ENCODE data around the gene SKOR2. TPM values are rescaled to one million over a fixed set of nuclear protein-coding genes. Genes with fewer than 3 reads are reported as not detected.

SKOR2 gene, protein sequence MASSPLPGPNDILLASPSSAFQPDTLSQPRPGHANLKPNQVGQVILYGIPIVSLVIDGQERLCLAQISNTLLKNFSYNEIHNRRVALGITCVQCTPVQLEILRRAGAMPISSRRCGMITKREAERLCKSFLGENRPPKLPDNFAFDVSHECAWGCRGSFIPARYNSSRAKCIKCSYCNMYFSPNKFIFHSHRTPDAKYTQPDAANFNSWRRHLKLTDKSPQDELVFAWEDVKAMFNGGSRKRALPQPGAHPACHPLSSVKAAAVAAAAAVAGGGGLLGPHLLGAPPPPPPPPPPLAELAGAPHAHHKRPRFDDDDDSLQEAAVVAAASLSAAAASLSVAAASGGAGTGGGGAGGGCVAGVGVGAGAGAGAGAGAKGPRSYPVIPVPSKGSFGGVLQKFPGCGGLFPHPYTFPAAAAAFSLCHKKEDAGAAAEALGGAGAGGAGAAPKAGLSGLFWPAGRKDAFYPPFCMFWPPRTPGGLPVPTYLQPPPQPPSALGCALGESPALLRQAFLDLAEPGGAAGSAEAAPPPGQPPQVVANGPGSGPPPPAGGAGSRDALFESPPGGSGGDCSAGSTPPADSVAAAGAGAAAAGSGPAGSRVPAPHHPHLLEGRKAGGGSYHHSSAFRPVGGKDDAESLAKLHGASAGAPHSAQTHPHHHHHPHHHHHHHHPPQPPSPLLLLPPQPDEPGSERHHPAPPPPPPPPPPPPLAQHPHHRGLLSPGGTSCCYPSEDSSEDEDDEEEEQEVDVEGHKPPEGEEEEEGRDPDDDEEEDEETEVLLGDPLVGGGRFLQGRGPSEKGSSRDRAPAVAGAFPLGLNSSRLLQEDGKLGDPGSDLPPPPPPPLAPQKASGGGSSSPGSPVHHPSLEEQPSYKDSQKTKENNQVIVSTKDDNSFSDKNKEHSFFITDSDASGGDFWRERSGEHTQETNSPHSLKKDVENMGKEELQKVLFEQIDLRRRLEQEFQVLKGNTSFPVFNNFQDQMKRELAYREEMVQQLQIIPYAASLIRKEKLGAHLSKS
- total RNA-seq (2014; rRNA removed; shearing (Covaris generic)): not detected in 2 replicates
- not detected in 2 replicates for polyA plus RNA-seq (2015; cell fraction: cytosol; rRNA removed)
- polyA plus RNA-seq (2015; cell fraction: nucleus; rRNA removed): not detected in 2 replicates

DNA sequence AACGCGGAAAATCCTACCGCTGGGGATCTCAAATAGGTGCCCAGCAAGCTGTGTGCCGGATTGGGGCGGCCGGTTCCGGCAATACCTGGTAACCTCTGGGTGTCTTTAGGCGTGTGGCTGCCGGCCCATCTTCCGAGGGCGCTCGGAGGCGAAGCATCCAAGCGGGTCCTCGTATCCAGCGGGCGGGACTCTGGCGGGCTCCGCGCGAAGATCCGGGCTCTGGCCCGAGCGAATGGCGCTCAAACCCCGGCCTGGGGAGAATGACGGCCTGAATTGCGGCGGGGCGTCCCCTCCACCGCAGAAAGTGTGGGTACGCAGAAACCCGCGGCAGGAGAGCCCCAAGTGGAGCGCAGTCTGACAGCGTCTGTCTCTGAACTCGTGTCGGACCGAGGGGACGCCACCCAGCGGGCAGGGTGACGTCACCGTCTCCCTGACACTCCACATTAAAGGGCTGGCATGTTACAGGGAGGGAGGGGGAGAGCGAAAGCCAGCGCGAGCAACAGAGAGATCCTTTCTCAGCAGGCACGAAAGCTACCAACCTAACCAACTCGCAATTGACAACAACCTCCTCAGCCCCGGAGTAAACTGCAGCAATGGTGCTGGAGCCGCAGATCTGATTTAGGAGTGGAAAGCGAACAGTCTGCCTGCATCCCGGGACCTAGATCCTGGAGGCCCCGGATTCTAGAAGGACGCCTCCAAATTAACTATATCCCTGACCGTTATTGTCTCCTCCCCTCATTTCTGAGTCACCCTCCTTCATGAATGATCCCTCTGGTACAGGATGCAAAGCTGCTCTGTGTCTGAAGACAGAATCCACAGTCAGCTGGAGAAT lies at the start of gene SKOR2:
TSS of gene SKOR2 (minus strand) at position 372 of the 832 bp plus-strand sequence. CDS start 2,477 bp downstream, outside the sequence.
- DNase-seq (ENCODE audit: low read depth, low spot score): no peak

DNA sequence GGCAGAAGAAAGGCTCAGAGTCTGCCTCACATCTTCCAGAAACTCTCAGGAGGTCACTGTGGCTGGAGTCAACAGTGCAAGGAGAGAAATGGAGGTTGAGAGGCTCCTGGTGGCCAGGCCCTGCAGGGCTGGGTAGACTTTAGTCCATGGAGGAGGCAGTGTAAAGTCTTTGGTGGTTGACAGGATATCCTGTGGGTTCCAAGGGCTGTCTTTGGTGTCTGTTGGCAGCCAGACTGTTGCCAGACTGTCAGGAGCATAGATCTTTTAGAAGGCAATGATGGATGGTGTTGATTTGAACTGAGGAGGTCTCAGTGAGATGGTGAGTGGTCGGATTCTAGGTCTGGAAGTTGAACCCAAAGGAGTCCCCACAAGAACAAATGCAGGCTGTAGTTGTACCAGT lies 45.0 kb upstream of the SKOR2 start:
- in situ Hi-C loops (cut with HindIII; ENCODE audit: low pct_unique_long_range_greater_than_20kb, low sequenced_read_pairs): no loop called here
- DNase-seq (ENCODE audit: low read depth, low spot score): no peak

More for the DNA sequence above, at the start of gene SKOR2:
- in situ Hi-C loops (cut with HindIII; ENCODE audit: low pct_unique_long_range_greater_than_20kb, low sequenced_read_pairs): no loop called here

DNA sequence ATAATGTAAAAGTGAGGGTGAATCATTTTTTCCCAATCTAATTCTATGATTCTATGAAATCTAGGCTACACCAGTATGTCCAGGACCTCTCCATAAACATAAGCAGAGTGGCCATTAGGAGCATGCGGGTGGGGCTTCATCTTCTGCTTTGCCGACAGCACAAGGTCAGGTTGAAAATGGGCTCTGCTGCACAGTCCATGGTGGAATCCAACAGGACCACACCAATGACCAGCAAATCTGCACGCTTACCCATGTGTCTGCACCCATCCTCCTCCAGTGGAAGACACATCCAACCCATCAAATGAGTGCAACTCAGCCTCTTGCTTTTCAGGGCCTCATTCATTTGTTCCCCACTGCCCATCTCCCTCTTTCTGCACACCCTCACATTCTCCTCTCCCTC lies 43.3 kb upstream of the SKOR2 start:
- in situ Hi-C loops (cut with HindIII; ENCODE audit: low pct_unique_long_range_greater_than_20kb, low sequenced_read_pairs): no loop called here
- DNase-seq (ENCODE audit: low read depth, low spot score): no peak

DNA sequence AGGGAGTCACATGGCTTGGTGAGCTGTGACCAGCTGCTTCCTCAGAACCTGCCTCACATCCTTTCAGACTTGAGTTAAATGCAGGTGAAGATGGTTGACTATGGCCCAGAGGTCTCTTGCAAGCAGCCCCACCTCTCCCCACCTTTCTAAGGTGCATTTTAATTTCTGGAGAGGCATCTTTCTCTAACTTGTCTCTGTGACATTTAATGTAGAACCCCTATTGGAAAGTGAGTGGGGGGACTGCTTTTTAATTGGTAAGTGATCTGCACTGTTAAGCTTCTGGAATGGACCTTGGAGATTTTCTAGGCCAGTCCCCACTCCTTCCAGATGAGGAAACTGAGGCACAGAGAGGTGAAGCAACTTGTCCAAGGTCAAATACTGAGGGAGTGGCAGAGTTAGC lies 37.3 kb upstream of the SKOR2 start:
- in situ Hi-C loops (cut with HindIII; ENCODE audit: low pct_unique_long_range_greater_than_20kb, low sequenced_read_pairs): no loop called here

DNA sequence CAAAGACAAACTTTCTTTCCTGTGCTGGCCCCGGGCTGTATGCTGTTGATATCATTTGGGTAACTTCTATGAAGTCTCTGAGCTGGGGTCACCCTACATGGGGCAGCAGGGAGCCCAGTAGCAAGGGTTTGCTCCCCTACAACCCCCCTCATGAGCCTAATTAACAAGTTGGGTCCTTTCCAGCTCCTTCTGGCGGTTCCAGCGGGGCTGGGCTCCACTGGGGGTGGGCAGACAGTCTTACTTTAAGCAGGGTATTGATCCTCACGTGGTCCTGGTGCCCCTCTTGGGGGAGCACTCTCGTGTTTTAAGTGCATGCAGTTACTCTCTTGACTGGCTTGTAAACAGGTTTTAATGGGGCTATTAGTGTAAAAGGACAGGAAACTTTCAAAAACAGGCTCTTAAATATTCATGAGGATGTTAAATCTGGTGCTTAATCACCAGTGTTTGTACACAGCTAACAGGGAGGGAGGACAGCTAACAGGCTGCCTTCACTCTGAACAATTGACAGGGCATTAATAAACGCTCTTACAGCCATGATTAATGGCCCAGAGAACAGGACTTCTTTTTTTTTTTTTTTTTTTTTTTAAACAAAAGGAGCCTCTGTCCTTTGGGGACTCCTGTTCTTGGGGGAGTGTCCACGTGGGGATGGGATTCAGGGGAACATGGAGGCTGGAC lies 36.6 kb upstream of the SKOR2 start:
- DNase-seq (ENCODE audit: low read depth, low spot score): peak; percentile 38
- in situ Hi-C loops (cut with HindIII; ENCODE audit: low pct_unique_long_range_greater_than_20kb, low sequenced_read_pairs): no loop called here

More for the DNA sequence above, 37.3 kb upstream of the SKOR2 start:
- DNase-seq (ENCODE audit: low read depth, low spot score): no peak

DNA sequence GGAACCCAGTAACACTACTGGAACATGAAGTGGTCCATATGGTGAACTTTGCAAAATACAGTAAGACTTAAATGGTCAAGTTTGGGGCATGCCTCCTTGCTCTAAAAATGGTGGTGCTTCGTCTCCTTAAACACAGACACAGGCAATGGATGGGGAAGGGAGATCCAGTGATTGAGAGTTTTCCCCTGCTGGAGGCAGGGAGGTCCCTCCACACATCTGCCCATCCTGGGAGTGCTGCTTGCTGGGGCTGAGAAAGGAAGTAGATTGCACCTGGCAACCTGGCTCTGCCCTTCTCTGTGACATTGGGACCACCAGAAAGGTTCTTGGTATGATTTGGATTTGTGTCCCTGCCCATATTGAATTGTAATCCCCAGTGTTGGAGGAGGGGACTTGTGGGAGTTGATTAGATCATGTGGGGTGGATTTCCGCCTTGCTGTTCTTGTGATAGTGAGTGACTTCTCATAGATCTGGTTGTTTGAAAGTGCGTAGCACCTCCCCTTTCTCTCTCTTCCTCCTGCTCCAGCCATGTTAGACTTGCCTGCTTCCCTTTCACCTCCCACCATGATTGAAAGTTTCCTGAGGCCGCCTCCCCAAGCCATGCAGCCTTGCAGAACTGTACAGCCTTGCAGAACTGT lies 35.4 kb upstream of the SKOR2 start:
- no peak for DNase-seq (ENCODE audit: low read depth, low spot score)
- in situ Hi-C loops (cut with HindIII; ENCODE audit: low pct_unique_long_range_greater_than_20kb, low sequenced_read_pairs): no loop called here

DNA sequence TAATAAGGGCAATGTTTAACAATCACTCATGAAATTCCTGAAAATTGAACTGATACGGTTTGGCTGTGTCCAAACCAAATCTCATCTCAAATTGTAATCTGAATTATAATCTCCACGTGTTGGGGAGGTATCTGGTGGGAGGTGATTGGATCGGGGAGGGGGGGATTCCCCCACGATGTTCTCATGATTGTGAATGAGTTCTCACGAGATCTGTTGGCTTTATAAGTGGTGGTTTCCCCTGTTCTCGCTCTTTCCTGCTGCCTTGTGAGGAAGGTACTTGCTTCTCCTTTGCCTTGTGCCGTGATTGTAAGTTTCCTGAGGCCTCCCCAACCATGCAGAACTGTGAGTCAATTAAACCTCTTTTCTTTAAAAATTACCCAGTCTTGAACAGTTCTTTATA lies 34.0 kb upstream of the SKOR2 start:
- in situ Hi-C loops (cut with HindIII; ENCODE audit: low pct_unique_long_range_greater_than_20kb, low sequenced_read_pairs): no loop called here
- DNase-seq (ENCODE audit: low read depth, low spot score): no peak

DNA sequence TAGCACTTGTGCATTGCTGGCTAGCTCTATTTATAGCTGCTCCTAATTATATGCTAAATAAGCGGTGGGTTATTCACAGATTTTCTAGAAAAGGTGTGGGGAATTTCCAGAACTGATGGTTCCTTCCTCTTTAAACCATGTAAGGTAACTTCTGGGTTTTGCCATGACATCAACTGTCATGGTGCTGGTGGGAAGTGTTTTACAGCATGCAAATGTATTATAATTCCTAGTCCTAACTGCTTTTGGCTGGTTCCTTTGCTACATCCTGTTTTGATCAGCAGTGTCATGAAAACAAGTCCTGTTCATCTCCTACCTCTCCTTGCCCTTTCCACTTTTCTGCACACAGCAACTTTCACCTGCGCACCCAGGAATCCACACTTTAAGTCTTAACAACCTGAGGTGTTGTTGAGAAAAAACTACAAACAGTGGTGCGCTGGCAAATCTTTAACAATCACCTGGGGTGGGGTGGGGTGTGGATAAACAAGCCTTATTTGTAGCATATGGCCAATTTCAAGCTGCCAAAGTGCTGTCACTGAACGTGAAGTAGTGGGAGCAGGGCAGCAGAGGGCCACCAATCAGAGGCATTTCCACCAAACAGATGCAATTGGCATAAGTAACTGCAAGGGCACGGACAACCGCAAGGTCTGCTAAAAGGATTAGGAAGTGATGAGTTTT lies 33.4 kb upstream of the SKOR2 start:
- no peak for DNase-seq (ENCODE audit: low read depth, low spot score)
- in situ Hi-C loops (cut with HindIII; ENCODE audit: low pct_unique_long_range_greater_than_20kb, low sequenced_read_pairs): no loop called here

DNA sequence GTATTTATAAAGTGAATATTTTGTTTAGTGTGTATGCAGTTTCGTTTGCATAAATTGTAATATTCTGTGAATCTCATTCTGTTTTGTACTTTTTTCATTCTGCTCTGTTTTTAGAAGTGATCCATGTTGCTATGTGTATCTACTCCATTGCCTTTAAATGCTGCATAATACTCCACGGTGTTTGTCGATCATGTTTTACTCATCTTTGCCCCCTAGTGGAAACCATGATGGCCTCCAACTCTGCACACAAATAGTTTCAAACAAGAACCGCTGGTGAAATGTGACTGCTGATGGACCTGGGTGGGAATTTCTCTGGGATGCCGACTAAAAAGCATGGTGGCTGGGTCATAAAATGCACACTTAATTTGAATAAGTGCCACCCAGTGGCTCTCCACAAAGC lies 32.0 kb upstream of the SKOR2 start:
- DNase-seq (ENCODE audit: low read depth, low spot score): peak; percentile 69
- in situ Hi-C loops (cut with HindIII; ENCODE audit: low pct_unique_long_range_greater_than_20kb, low sequenced_read_pairs): no loop called here

DNA sequence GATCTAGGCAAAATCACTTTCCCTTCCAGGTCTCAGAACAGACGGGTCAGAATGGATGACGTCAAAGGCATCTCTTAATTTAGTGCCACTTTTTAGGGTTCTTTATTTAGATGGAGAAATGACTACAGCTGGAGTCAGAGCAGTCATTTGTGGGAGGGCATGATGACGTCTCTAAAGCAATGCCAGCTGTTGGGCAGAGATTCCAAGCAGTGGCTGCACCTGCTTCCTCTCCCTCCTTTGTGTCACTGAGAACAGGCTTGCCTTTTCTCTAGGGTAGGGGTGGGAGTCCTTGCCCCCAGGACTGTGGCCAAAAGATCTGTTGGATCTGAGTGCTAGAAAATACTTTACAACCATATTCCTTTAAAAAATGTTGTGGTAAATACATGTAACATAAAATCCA lies 28.7 kb upstream of the SKOR2 start:
- in situ Hi-C loops (cut with HindIII; ENCODE audit: low pct_unique_long_range_greater_than_20kb, low sequenced_read_pairs): no loop called here
- DNase-seq (ENCODE audit: low read depth, low spot score): no peak

DNA sequence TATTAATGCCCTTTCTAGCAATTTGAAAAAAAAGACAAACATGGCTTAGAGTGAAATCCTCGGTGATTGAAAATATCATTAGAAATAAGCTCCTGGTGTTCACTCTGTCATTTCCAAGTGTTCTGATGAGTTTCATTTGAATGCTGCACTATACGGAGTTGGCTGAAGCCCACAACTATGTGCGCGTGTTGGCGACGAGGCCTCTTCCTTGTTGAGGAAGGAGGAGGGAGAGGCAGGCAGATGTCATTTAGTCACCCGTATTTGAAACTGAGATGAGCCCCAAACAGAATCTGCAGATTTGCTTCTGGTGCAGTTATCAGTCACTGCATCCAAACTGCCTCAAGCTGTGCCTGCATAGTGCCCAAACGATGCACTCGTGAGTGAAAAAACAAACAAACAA lies 23.5 kb upstream of the SKOR2 start:
- in situ Hi-C loops (cut with HindIII; ENCODE audit: low pct_unique_long_range_greater_than_20kb, low sequenced_read_pairs): no loop called here
- DNase-seq (ENCODE audit: low read depth, low spot score): no peak

DNA sequence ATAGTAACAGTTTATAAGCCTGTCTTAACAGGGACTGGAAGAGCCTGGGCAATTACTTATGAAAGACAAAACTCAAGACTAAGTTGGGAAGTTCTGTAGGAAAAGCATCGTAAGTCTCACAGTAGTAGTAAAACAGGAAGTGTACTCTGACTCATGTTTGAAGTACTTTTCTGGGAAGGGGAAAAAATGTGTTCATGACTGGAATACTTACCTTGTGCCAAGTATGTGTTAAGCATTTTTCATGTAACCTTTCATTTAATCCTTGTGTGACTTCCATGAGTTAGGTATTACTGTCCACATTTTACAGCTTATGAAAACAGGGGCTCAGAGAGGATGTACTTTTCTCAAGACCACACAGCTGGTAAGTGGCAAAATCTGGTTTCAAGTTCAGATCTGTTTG lies 13.7 kb upstream of the SKOR2 start:
- no peak for DNase-seq (ENCODE audit: low read depth, low spot score)
- in situ Hi-C loops (cut with HindIII; ENCODE audit: low pct_unique_long_range_greater_than_20kb, low sequenced_read_pairs): no loop called here

DNA sequence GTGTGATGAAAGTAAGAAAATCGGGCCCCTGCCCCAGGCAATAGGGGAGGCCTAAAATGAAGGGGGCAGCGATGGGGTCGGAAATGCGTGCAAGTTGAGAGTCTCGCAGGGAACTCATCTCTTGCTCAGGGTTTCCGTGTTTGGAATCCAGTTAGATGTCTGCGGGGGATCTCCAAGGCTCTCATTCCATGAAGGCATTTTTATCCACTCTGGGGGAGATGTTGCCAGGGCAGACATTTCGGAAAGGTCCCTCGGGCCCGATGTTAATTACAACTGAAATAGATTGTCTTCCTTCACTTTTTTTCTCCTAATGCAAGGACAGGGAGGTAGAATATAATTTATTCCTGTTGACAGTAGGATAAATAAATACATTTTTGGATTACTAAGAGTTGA lies 12.8 kb upstream of the SKOR2 start:
- no peak for DNase-seq (ENCODE audit: low read depth, low spot score)
- in situ Hi-C loops (cut with HindIII; ENCODE audit: low pct_unique_long_range_greater_than_20kb, low sequenced_read_pairs): no loop called here

DNA sequence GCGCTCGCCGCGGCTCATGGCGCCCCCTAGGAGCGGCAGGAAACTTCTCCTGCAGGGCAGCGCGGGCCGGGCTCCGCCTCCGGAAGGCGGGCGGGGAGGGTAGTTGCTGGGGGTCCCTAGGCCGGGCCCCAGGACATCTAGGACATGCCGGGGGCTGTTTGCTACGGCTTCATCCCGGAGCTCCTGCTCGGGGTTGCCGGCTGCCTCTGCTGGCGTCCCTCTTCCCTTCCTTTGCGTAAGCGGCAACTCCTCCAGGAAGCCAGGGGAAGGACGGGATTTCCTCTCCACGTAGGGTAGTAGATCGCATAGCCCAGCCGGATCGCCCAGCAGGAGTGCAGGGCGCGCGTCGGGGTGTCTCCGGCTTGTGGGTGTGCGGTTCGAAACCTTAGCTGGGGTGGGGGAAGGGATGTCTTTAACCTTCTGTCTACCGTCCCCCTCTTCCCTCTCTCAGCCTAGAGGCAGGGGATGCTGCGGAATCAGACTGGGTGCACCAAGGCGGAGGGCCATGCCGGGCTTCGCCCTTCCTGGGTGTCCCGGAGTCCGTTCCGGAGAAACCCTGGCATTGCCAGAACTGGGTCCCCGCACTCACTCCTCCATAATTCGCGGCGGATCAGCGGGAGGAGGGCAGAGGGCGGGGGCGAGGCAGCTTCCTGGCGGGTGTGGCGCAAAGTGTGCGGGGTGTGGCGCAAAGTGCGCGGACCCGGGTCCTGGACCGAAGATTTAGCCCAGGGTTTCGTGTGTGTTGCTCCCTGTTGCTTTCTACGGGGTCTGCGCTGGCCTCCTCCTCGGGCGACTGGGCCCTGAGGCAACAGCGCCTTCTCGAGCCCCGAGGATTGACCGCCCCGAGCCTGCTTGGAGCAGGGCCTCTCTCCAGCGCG lies 12.2 kb upstream of the SKOR2 start:
- in situ Hi-C loops (cut with HindIII; ENCODE audit: low pct_unique_long_range_greater_than_20kb, low sequenced_read_pairs): no loop called here
- no peak for DNase-seq (ENCODE audit: low read depth, low spot score)

DNA sequence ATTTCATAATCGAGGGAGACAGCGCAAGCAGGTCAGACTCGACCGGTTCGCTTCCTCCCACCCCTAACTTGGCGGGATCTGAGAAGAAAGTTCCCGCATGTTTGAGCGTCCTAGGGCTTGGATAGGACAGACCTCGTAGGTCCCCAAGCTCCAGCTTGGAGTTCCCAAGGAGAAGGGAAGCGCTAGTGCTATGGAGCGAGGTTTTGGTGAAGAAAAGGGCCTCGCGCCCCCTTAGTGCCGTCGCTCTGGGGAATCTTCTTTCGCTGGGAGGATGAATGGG lies 11.6 kb upstream of the SKOR2 start:
- DNase-seq (ENCODE audit: low read depth, low spot score): no peak
- in situ Hi-C loops (cut with HindIII; ENCODE audit: low pct_unique_long_range_greater_than_20kb, low sequenced_read_pairs): no loop called here
